Kasumi-1 (cell line): Measurements from ENCODE around the gene UBL3.
A peak's percentile ranks its signal among the peaks of the same experiment; 100 is the strongest.

ENCODE experiments used
- DNase-seq, 2 experiments: peaks; one replicate each; lab custom pipeline; 2025; lab: John Stamatoyannopoulos, UW

Gene UBL3

GRCh38 chr13:29810145-29810742, 40.2 kb downstream of the UBL3 start:
- DNase-seq = no peak

GRCh38 chr13:29808264-29808663, 42.2 kb downstream of the UBL3 start:
- no peak for DNase-seq

- no peak for DNase-seq
Measured at GRCh38 chr13:29805994-29806979, 44.1 kb downstream of the UBL3 start.

GRCh38 chr13:29803221-29803620, 47.2 kb downstream of the UBL3 start:
- no peak for DNase-seq

GRCh38 chr13:29802621-29803020, 47.8 kb downstream of the UBL3 start:
- DNase-seq = no peak

GRCh38 chr13:29801737-29802305, 48.6 kb downstream of the UBL3 start:
- peak; percentile 60 to 72 for DNase-seq

- no peak for DNase-seq
Measured at GRCh38 chr13:29801102-29801501, 49.3 kb downstream of the UBL3 start.

GRCh38 chr13:29800687-29801086, 49.7 kb downstream of the UBL3 start:
- no peak for DNase-seq

GRCh38 chr13:29799041-29799440, 51.4 kb downstream of the UBL3 start:
- no peak for DNase-seq

- DNase-seq = no peak
Measured at GRCh38 chr13:29791997-29792780, 58.2 kb downstream of the UBL3 start.

GRCh38 chr13:29791508-29791907, 58.9 kb downstream of the UBL3 start:
- DNase-seq = no peak

GRCh38 chr13:29786698-29787097, 63.7 kb downstream of the UBL3 start:
- DNase-seq = no peak

- DNase-seq = no peak
Measured at GRCh38 chr13:29785978-29786377, 64.4 kb downstream of the UBL3 start.

- no peak for DNase-seq
Measured at GRCh38 chr13:29782798-29783197, 67.6 kb downstream of the UBL3 start.

GRCh38 chr13:29774830-29775229, 75.6 kb downstream of the UBL3 start:
- no peak for DNase-seq

- DNase-seq = peak; percentile 2 to 16
Measured at GRCh38 chr13:29771247-29771646, 79.2 kb downstream of the UBL3 start.

- DNase-seq = no peak
Measured at GRCh38 chr13:29767006-29767405, 83.4 kb downstream of the UBL3 start.

GRCh38 chr13:29763436-29764180, 86.8 kb downstream of the UBL3 start:
- no peak for DNase-seq

- DNase-seq = no peak
Measured at GRCh38 chr13:29761815-29762214, 88.6 kb downstream of the UBL3 start.

- DNase-seq = no peak
Measured at GRCh38 chr13:29761160-29761559, 89.3 kb downstream of the UBL3 start.

- no peak for DNase-seq
Measured at GRCh38 chr13:29760544-29760943, 89.9 kb downstream of the UBL3 start.
